A549 (cell line): Measurements from ENCODE around the gene ZFP57. TPM values are rescaled to one million over a fixed set of nuclear protein-coding genes. Genes with fewer than 3 reads are reported as not detected.
"Not testable (repeated sequence)": the region's sequence is repeated elsewhere in the genome, so short reads cannot be mapped to it uniquely, and the experiment has no call there.

Source experiments
- ATAC-seq, 2 experiments: fragments of 200-7000 bp in 1 of 2; fragments of >200 bp in 1 of 2; cut with Nextera tagmentation in 1 of 2; cut with Tn5 transposase in 1 of 2; 3 replicates each; pipeline versions ENCODE4 v1.8.0 to v1.9.1; 2018 to 2020; ENCODE audit warnings: mild to moderate bottlenecking in 1 of 2, moderate library complexity in 1 of 2
- CTCF ChIA-PET: fragments of 300-600 bp; sonication (Branson Sonifier 250); formaldehyde crosslinking; extraction: SDS; loops from one replicate; lab custom pipeline; 2021; ENCODE audit warnings: antibody characterized with exemption, inconsistent platforms; lab: Yijun Ruan, JAX
- POLR2A ChIA-PET: fragments of 350-600 bp; formaldehyde crosslinking; extraction: SDS; loops from one replicate; lab custom pipeline; 2021; ENCODE audit warnings: antibody characterized with exemption, inconsistent platforms; lab: Yijun Ruan, JAX
- DNase-seq, 2 experiments: peaks; one replicate each; pipeline versions ENCODE4 v3.0.0 to v3.0.0-alpha.2; 2011 to 2016; ENCODE audit warnings: low read depth in 1 of 2, low spot score in 1 of 2
- FAIRE-seq: peaks from 2 replicates; lab custom pipeline; 2011; peaks lifted over from hg19 to GRCh38; lab: Jason Lieb, UNC
- H3K27ac ChIP-seq, 2 experiments: fragments of >200 bp; sonication (Bioruptor Twin); formaldehyde crosslinking; 3 replicates each; pipeline ENCODE4 v1.5.1; 2016 to 2017
- H3K4me1 ChIP-seq: fragments of >200 bp; sonication (Bioruptor Twin); formaldehyde crosslinking; 3 replicates; pipeline ENCODE4 v1.6.1; 2016
- H3K4me2 ChIP-seq: fragments of >200 bp; sonication (Bioruptor Twin); formaldehyde crosslinking; 3 replicates; pipeline ENCODE4 v1.6.1; 2016
- H3K4me3 ChIP-seq: fragments of >200 bp; sonication (Bioruptor Twin); formaldehyde crosslinking; 3 replicates; pipeline ENCODE4 v1.5.1; 2016
- H3K9me3 ChIP-seq: fragments of >200 bp; sonication (Bioruptor Twin); formaldehyde crosslinking; 3 replicates; pipeline ENCODE4 v1.6.1; 2016
- BHLHE40 ChIP-seq: IDR thresholded peaks from 2 replicates; pipeline ENCODE4 v1.6.1; 2012; ENCODE audit warnings: low read depth, low read length, inconsistent platforms
- CHD2 ChIP-seq: fragments of 150-350 bp; IDR thresholded peaks from 2 replicates; pipeline ENCODE4 v1.6.1; 2014; ENCODE audit warnings: low read length; ENCODE audit not compliant: partially characterized antibody
- EHMT2 ChIP-seq: fragments of 200-600 bp; sonication (generic); IDR thresholded peaks from 2 replicates; pipeline ENCODE4 v1.6.1; 2016; ENCODE audit warnings: antibody characterized with exemption, low read depth, mild to moderate bottlenecking, moderate library complexity
- EP300 ChIP-seq, 2 experiments: fragments of >200 bp; sonication (Bioruptor Twin); formaldehyde crosslinking; IDR thresholded peaks; 2 replicates in 1 of 2; 3 replicates in 1 of 2; pipeline ENCODE4 v1.6.1; 2016 to 2017
- GATA3 ChIP-seq: IDR thresholded peaks from 2 replicates; pipeline ENCODE4 v1.6.1; 2012; ENCODE audit warnings: borderline replicate concordance
- HOXA7 ChIP-seq: fragments of 250-450 bp; sonication (Bioruptor Pico); IDR thresholded peaks from 2 replicates; pipeline ENCODE4 v1.5.0; 2020; ENCODE audit warnings: mild to moderate bottlenecking, moderate library complexity
- KDM1A ChIP-seq: fragments of 200-600 bp; sonication (generic); IDR thresholded peaks from 2 replicates; pipeline ENCODE4 v1.6.1; 2016; ENCODE audit warnings: low read depth, mild to moderate bottlenecking
- NFE2L2 ChIP-seq: fragments of 150-350 bp; conservative IDR thresholded peaks from 2 replicates; pipeline ENCODE4 v1.6.1; 2014; ENCODE audit warnings: low read length
- NPAS2 ChIP-seq: fragments of 250-450 bp; sonication (Bioruptor Pico); IDR thresholded peaks from 2 replicates; pipeline ENCODE4 v1.8.0; 2022; ENCODE audit warnings: mild to moderate bottlenecking, moderate library complexity, borderline replicate concordance
- NR3C1 ChIP-seq: fragments of >200 bp; sonication (Bioruptor Twin); formaldehyde crosslinking; IDR thresholded peaks from 3 replicates; pipeline ENCODE4 v1.6.1; 2017
- RFX5 ChIP-seq: fragments of 450-650 bp; IDR thresholded peaks from 2 replicates; pipeline ENCODE4 v1.7.1; 2014; ENCODE audit warnings: antibody characterized with exemption, mild to moderate bottlenecking, moderate library complexity
- RNF2 ChIP-seq: fragments of 200-600 bp; sonication (generic); IDR thresholded peaks from 2 replicates; pipeline ENCODE4 v1.6.1; 2016; ENCODE audit warnings: low read depth, mild to moderate bottlenecking, antibody characterized with exemption, moderate library complexity, borderline replicate concordance
- SREBF2 ChIP-seq: fragments of 450-650 bp; IDR thresholded peaks from 2 replicates; pipeline ENCODE4 v1.6.1; 2014; ENCODE audit warnings: mild to moderate bottlenecking, moderate library complexity
- ZC3H11A ChIP-seq: fragments of 450-650 bp; IDR thresholded peaks from 2 replicates; pipeline ENCODE4 v1.6.1; 2014; ENCODE audit warnings: antibody characterized with exemption, mild to moderate bottlenecking
- ZFP36 ChIP-seq: fragments of 450-650 bp; IDR thresholded peaks from 2 replicates; pipeline ENCODE4 v1.6.1; 2014; ENCODE audit warnings: borderline replicate concordance; ENCODE audit not compliant: partially characterized antibody
- ZNF302 ChIP-seq: fragments of 250-450 bp; sonication (Bioruptor Pico); IDR thresholded peaks from 2 replicates; pipeline ENCODE4 v1.9.0; 2021; ENCODE audit warnings: inconsistent platforms, mild to moderate bottlenecking, moderate library complexity
- WGBS: methylation state at CpG from one replicate; pipeline ENCODE4 v1.1.6; 2017; ENCODE audit errors: missing lambda C conversion rate; 5-methylcytosine and 5-hydroxymethylcytosine counted together
- polyA plus RNA-seq, 4 experiments: library from polyadenylated mRNA; depleted of rRNA in 3 of 4; stranded (reverse); fragments of >200 nt; fragmentation: RNase III in 1 of 4; extraction: RNeasy Plus Mini Kit Qiagen cat#74134 plus additional on column Dnase treatment in 1 of 4; gene quantifications; 2 replicates in 3 of 4; 3 replicates in 1 of 4; pipeline ENCODE4 v1.2.3, GENCODE V29; 2011 to 2017
- TF ChIP-seq, protein P1 (sequence below): fragments of 250-450 bp; sonication (Bioruptor Pico); IDR thresholded peaks from 2 replicates; pipeline ENCODE4 v1.5.0; 2021; ENCODE audit warnings: mild to moderate bottlenecking, moderate library complexity, borderline replicate concordance
- TF ChIP-seq, protein P2 (sequence below): fragments of 450-650 bp; IDR thresholded peaks from 2 replicates; pipeline ENCODE4 v1.6.1; 2014; ENCODE audit warnings: antibody characterized with exemption

Gene ZFP57
- polyA plus RNA-seq, 2 of the 4 experiments (the other 2 are of a cell fraction): 0.08 TPM; not detected in 1

DNA sequence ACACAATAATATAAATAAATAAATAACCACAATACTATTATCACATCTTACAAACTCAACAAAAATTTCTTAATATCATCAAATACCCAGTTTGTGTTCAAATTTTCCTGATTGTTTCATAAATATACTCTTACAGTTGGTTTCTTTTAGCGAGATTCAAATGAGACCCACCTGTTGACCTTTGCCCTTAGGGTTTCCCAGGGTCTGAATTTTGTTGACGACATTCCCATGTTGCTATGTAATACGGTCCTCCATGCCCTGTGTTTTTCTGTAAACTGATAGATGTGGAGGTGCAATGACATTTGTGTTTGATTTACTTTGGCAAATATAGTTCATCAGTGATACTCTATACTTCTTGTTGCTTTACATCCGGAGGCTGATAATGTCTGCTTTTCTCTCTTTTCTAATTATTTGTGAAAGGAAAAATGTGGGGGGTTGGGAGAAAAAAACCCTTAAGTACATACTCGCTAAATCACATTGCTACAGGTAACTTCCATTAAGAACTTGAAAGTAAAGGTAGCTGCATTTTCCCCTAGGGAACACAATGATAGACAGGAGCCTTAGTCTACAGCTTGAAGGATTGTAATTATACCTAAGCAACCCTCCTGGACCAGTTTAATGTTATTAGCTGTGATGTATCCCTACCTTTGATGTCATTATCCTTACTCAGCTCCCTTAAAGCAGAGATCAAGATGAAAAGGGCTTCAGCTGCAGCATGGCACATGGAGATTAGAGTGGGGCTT, 17.5 kb downstream of the ZFP57 start:
- CTCF ChIA-PET: interaction anchor here (6.8 kb wide), 1 partner anchor 10 kb away, joined by 69 read pairs; no protein-coding TSS in a partner anchor
- POLR2A ChIA-PET: no interaction called here

DNA sequence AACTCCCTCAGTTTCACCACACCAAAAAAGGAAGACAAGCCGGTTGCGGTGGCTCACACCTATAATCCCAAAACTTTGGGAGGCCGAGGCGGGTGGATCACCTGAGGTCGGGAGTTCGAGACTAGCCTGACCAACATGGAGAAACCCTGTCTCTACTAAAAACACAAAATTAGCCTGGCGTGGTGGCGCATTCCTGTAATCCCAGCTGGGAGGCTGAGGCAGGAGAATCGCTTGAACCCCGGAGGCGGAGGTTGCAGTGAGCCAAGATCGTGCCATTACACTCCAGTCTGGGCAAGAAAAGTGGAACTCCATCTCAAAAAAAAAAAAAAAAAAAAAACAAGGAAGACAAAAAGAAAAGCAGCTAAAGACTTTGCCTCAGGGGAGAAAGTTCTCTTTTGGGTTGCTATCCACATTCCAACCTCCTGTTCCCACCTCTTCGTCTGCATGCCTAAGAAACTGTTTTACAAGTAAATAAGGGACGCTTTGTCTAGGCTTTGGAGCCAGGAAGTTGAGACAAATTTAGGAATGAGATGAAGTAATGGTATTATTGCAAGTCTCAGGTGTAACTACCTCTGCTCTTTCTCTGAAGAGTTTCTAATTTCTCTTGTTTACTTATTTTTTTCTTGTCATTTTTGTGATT, 19.3 kb downstream of the ZFP57 start:
- DNase-seq, H3K9me3 ChIP-seq, ATAC-seq, FAIRE-seq, H3K4me3 ChIP-seq, H3K4me1 ChIP-seq, H3K4me2 ChIP-seq, H3K27ac ChIP-seq: not testable (repeated sequence)
- ChIA-PET CTCF (interaction anchor here (2.3 to 6.8 kb wide), 2 partner anchors 8 to 11 kb away, joined by 14 to 69 read pairs; no protein-coding TSS in a partner anchor), POLR2A (interaction anchor here (0.6 kb wide), 1 partner anchor 8 kb away, joined by 3 read pairs; no protein-coding TSS in a partner anchor)
- WGBS: 81% methylated on average over 14 of the region's 14 CpGs

More for the DNA sequence above, 17.5 kb downstream of the ZFP57 start:
- no peak for FAIRE-seq
- Histone ChIP-seq H3K4me3 (no peak overlapping the region), H3K4me2 (no peak overlapping the region), H3K27ac (no peak overlapping the region), H3K9me3 (no peaks in the 10 kb centered on the region), H3K4me1 (no peaks in the 10 kb centered on the region)
- 37% methylated on average over 5 of the region's 5 CpGs for WGBS
- no peak for ATAC-seq
- DNase-seq: no peak
- no peak for TF ChIP-seq KDM1A
- no peak for TF ChIP-seq ZC3H11A
- TF ChIP-seq, protein P1, sequence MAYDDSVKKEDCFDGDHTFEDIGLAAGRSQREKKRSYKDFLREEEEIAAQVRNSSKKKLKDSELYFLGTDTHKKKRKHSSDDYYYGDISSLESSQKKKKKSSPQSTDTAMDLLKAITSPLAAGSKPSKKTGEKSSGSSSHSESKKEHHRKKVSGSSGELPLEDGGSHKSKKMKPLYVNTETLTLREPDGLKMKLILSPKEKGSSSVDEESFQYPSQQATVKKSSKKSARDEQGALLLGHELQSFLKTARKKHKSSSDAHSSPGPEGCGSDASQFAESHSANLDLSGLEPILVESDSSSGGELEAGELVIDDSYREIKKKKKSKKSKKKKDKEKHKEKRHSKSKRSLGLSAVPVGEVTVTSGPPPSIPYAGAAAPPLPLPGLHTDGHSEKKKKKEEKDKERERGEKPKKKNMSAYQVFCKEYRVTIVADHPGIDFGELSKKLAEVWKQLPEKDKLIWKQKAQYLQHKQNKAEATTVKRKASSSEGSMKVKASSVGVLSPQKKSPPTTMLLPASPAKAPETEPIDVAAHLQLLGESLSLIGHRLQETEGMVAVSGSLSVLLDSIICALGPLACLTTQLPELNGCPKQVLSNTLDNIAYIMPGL (CRISPR knock-in tag): no peak
- TF ChIP-seq GATA3: no peak
- TF ChIP-seq RFX5: no peak
- no peak for TF ChIP-seq BHLHE40
- no peak for TF ChIP-seq CHD2
- no peak for TF ChIP-seq NFE2L2
- TF ChIP-seq HOXA7 (CRISPR knock-in tag): no peak
- TF ChIP-seq, protein P2, sequence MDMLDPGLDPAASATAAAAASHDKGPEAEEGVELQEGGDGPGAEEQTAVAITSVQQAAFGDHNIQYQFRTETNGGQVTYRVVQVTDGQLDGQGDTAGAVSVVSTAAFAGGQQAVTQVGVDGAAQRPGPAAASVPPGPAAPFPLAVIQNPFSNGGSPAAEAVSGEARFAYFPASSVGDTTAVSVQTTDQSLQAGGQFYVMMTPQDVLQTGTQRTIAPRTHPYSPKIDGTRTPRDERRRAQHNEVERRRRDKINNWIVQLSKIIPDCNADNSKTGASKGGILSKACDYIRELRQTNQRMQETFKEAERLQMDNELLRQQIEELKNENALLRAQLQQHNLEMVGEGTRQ: no peak
- no peak for TF ChIP-seq ZFP36
- no peak for TF ChIP-seq SREBF2
- TF ChIP-seq EHMT2: no peak
- no peak for TF ChIP-seq EP300 (IDR thresholded peaks at IDR 0.05)
- no peak for TF ChIP-seq RNF2
- TF ChIP-seq NR3C1: no peak

DNA sequence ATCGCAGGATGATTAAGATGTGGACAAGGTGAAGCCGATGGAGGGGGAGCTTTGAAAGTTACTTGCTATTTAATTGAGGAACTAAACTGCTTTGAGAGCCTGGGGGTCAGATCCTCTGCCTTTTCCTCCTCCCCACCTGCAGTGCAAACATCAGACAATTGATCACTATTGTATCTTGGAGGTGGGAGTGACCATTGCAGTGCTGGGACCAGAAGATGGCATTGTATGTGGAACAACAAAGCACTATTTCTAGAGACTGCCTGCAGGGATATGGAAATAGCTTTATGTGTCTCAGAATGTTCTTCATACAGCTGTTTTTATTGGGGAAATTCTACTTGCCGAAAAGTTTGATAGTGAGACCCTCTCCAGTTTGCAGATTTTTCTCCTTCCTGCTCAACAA, 19.9 kb downstream of the ZFP57 start:
- ChIA-PET CTCF (interaction anchor here (2.3 to 6.8 kb wide), 2 partner anchors 7 to 11 kb away, joined by 14 to 69 read pairs; no protein-coding TSS in a partner anchor), POLR2A (no interaction called here)
- no peak overlapping the region for H3K4me2 ChIP-seq
- H3K9me3 ChIP-seq: no peaks in the 10 kb centered on the region
- DNase-seq: no peak
- no peak overlapping the region for H3K27ac ChIP-seq
- H3K4me1 ChIP-seq: no peaks in the 10 kb centered on the region
- TF ChIP-seq NPAS2 (CRISPR knock-in tag): no peak
- no peak for TF ChIP-seq ZNF302 (CRISPR knock-in tag)
- WGBS: 66% methylated on average over 3 of the region's 3 CpGs
- H3K4me3 ChIP-seq: no peak overlapping the region
- FAIRE-seq: no peak
- no peak for ATAC-seq
